B cell (primary cell): ENCODE data around the gene PM20D2. TPM values are rescaled to one million over a fixed set of nuclear protein-coding genes. Genes with fewer than 3 reads are reported as not detected.
A peak's percentile ranks its signal among the peaks of the same experiment; 100 is the strongest.

Source experiments
- ATAC-seq: fragments of 200-7000 bp; cut with Tn5 transposase; one replicate; pipeline ENCODE4 v1.10.0; 2021; ENCODE audit warnings: low read depth, mild to moderate bottlenecking, moderate number of reproducible peaks, moderate library complexity
- CTCF ChIA-PET: fragments of 350-600 bp; sonication (Branson Sonifier 250); formaldehyde crosslinking; loops from one replicate; lab custom pipeline; 2021; ENCODE audit warnings: antibody characterized with exemption, inconsistent platforms; lab: Charles Lee
- POLR2A ChIA-PET: fragments of 350-600 bp; sonication (Branson Sonifier 250); formaldehyde crosslinking; loops from one replicate; lab custom pipeline; 2021; ENCODE audit warnings: antibody characterized with exemption; lab: Charles Lee
- DNase-seq: peaks from one replicate; pipeline ENCODE4 v3.0.0; 2013
- H2AFZ ChIP-seq: 2 replicates; pipeline ENCODE4 v1.6.1; 2012; ENCODE audit warnings: mild to moderate bottlenecking, low read depth, low read length; ENCODE audit not compliant: insufficient read depth, poor library complexity, severe bottlenecking
- H3K27ac ChIP-seq, 2 donors: 1 replicate in 1 of 2; 2 replicates in 1 of 2; pipeline ENCODE4 v1.5.1; 2012 to 2013; ENCODE audit warnings: low read length in 2 of 2, mild to moderate bottlenecking in 2 of 2, moderate library complexity in 1 of 2
- H3K27me3 ChIP-seq, 4 experiments: fragments of 200-600 bp in 1 of 4; sonication (generic) in 1 of 4; replicated peaks in 1 of 4; 1 replicate in 2 of 4; 2 replicates in 2 of 4; pipeline versions ENCODE4 v1.6.1 to v1.7.0; 2013 to 2016; ENCODE audit warnings: low read length in 3 of 4, mild to moderate bottlenecking in 2 of 4, mixed read lengths in 1 of 4, moderate library complexity in 1 of 4; ENCODE audit not compliant: insufficient read depth in 4 of 4, control insufficient read depth in 3 of 4; ENCODE audit errors: control extremely low read depth in 1 of 4
- H3K36me3 ChIP-seq, 2 experiments: replicated peaks in 1 of 2; 1 replicate in 1 of 2; 2 replicates in 1 of 2; pipeline versions ENCODE4 v1.6.1 to v1.7.1; 2013; ENCODE audit warnings: low read length in 1 of 2; ENCODE audit not compliant: insufficient read depth in 2 of 2, control insufficient read depth in 1 of 2; ENCODE audit errors: control extremely low read depth in 1 of 2, extremely low read depth in 1 of 2
- H3K4me1 ChIP-seq, 2 donors: fragments of 200-600 bp in 1 of 2; sonication (generic) in 1 of 2; 1 replicate in 1 of 2; 2 replicates in 1 of 2; pipeline versions ENCODE4 v1.5.1 to v1.6.1; 2013 to 2017; ENCODE audit warnings: low read length in 2 of 2; ENCODE audit not compliant: control insufficient read depth in 2 of 2, insufficient read depth in 2 of 2
- H3K4me2 ChIP-seq: replicated peaks from 2 replicates; pipeline ENCODE3; 2012; ENCODE audit warnings: mild to moderate bottlenecking, low read depth, low read length; ENCODE audit not compliant: poor library complexity, severe bottlenecking
- H3K4me3 ChIP-seq, 5 experiments: fragments of 200-600 bp in 1 of 5; sonication (generic) in 1 of 5; 1 replicate in 3 of 5; 2 replicates in 2 of 5; pipeline versions ENCODE4 v1.5.1 to v1.7.0; 2011 to 2016; ENCODE audit warnings: low read length in 4 of 5, mild to moderate bottlenecking in 4 of 5, low read depth in 2 of 5, control low read depth in 1 of 5, moderate library complexity in 1 of 5; ENCODE audit not compliant: insufficient read depth in 1 of 5; ENCODE audit errors: control extremely low read depth in 1 of 5, extremely low read depth in 1 of 5
- H3K79me2 ChIP-seq: fragments of 200-600 bp; sonication (generic); one replicate; pipeline ENCODE4 v1.6.0; 2016; ENCODE audit warnings: low read length; ENCODE audit not compliant: control insufficient read depth, insufficient read depth
- H3K9ac ChIP-seq: fragments of 200-600 bp; sonication (generic); 2 replicates; pipeline ENCODE4 v1.6.1; 2017; ENCODE audit warnings: mild to moderate bottlenecking, low read length, moderate library complexity
- H3K9me3 ChIP-seq, 3 donors: one replicate each; pipeline versions ENCODE4 v1.6.1 to v1.7.1; 2013; ENCODE audit warnings: low read length in 2 of 3; ENCODE audit not compliant: control insufficient read depth in 2 of 3, insufficient read depth in 1 of 3; ENCODE audit errors: control extremely low read depth in 1 of 3
- H4K20me1 ChIP-seq: 2 replicates; pipeline ENCODE4 v1.6.0; 2012; ENCODE audit warnings: mild to moderate bottlenecking, low read length; ENCODE audit not compliant: insufficient read depth, control insufficient read depth, poor library complexity, severe bottlenecking
- H3K27ac Mint-ChIP-seq: one replicate; pipeline ENCODE4 v1.8.0; 2021; ENCODE audit warnings: mixed read lengths
- H3K27me3 Mint-ChIP-seq: one replicate; pipeline ENCODE4 v1.8.0; 2021; ENCODE audit warnings: mixed read lengths
- H3K4me1 Mint-ChIP-seq: one replicate; pipeline ENCODE4 v1.8.0; 2021; ENCODE audit warnings: mixed read lengths
- H3K4me3 Mint-ChIP-seq: one replicate; pipeline ENCODE4 v1.8.0; 2021; ENCODE audit warnings: mixed read lengths
- H3K9me3 Mint-ChIP-seq: one replicate; pipeline ENCODE4 v1.8.0; 2022; ENCODE audit warnings: mixed read lengths; ENCODE audit not compliant: insufficient read depth
- CTCF ChIP-seq: fragments of 200-600 bp; IDR thresholded peaks from one replicate; pipeline ENCODE4 v1.8.0; 2022; ENCODE audit warnings: antibody characterized with exemption, mild to moderate bottlenecking
- EZH2 ChIP-seq: IDR thresholded peaks from 2 replicates; pipeline ENCODE4 v1.6.1; 2012; ENCODE audit warnings: borderline replicate concordance, low read depth, mild to moderate bottlenecking, moderate library complexity, low read length; ENCODE audit not compliant: insufficient read depth, poor library complexity, severe bottlenecking
- WGBS: methylation state at CpG from one replicate; pipeline ENCODE4 v1.1.5; 2013; ENCODE audit warnings: missing lambda C conversion rate; ENCODE audit not compliant: insufficient coverage; 5-methylcytosine and 5-hydroxymethylcytosine counted together
- intact Hi-C: fragments of 100-400 bp; cut with micrococcal nuclease; formaldehyde crosslinking; loops from one replicate; pipeline ENCODE4 v1.10.0; 2022
- polyA plus RNA-seq: library from polyadenylated mRNA; depleted of rRNA; stranded (reverse); fragments of >200 nt; gene quantifications from 2 replicates; pipeline ENCODE4 v1.2.3, GENCODE V29; 2012
- total RNA-seq, 2 donors: library from RNA; stranded (reverse); fragments of 120-200 nt in 1 of 2; gene quantifications; 1 replicate in 1 of 2; 2 replicates in 1 of 2; pipeline versions ENCODE4 v1.2.3 to v1.2.4, GENCODE V29; 2013 to 2022

Gene PM20D2
- total and polyA plus RNA-seq, 2 donors (not counting 1 experiment from before 2014, with no cell fraction given), result 7.4 to 16.4 TPM

- Histone ChIP-seq H3K4me3 (peak overlapping the region; percentile 65 to 85 (median 73)), H3K4me2 (peak overlapping the region; percentile 75), H4K20me1 (no peaks in the 10 kb centered on the region), H3K27ac (peak overlapping the region; percentile 87 to 88), H3K27me3 (no peaks in the 10 kb centered on the region), H3K9ac (peak overlapping the region; percentile 76), H3K4me1 (peaks cover 9 to 11% of the 10 kb centered on the region in 2 donors), H3K79me2 (peaks cover 14% of the 10 kb centered on the region), H3K36me3 (no peaks in the 10 kb centered on the region), H3K9me3 (no peaks in the 10 kb centered on the region), H2AFZ (peak overlapping the region; percentile 93)
- 0% methylated on average over 12 of the region's 17 CpGs for WGBS
- Mint-ChIP-seq H3K4me1 (peaks cover 28% of the 10 kb centered on the region), H3K27ac (peak overlapping the region; percentile 94), H3K27me3 (no peaks in the 10 kb centered on the region), H3K4me3 (peak overlapping the region; percentile 95), H3K9me3 (no peaks in the 10 kb centered on the region)
- peak; percentile 76 for DNase-seq
- intact Hi-C loops, result loop anchor here (5.0 kb wide), 2 partner anchors 492 to 1443 kb away; partner anchors contain the start of genes AKIRIN2 and LYRM2
- POLR2A ChIA-PET, result interaction anchor here (0.6 to 2.8 kb wide), 2 partner anchors 64 to 70 kb away, joined by 4 to 40 read pairs; partner anchors contain the start of gene PNRC1
- CTCF ChIA-PET, result interaction anchor here (0.9 to 2.1 kb wide), 9 partner anchors 10 to 226 kb away, joined by 3 to 8 read pairs (median 4); partner anchors contain the start of gene PNRC1
- TF ChIP-seq EZH2 (no peak), CTCF (no peak)
- ATAC-seq, result peak; percentile 63
Measured at GRCh38 chr6:89145091-89145955, 532 bp upstream of the PM20D2 start.
